ENCODE measurements around the gene CD58. TPM values are rescaled to one million over a fixed set of nuclear protein-coding genes. Genes with fewer than 3 reads are reported as not detected.

The CD58 gene
- total and polyA plus RNA-seq, 9 donors = 5.2 to 14.4 (median 6.8) TPM

- no peaks in the 10 kb centered on the region for H3K27me3 ChIP-seq
- no peaks in the 10 kb centered on the region for H3K9me3 ChIP-seq
- no peaks in the 10 kb centered on the region for H3K36me3 ChIP-seq
- intact Hi-C loops (cut with DNase I) = loop anchor here in 2 of 4 donors (5.0 kb wide), 2 partner anchors 350 to 365 kb away; no protein-coding TSS in a partner anchor
- DNase-seq = no peak
- H3K4me3 ChIP-seq = no peak overlapping the region
- WGBS, 3 donors = 83 to 92% (median 90%) methylated on average over 2 of the region's 2 CpGs
- TF ChIP-seq EP300 (IDR thresholded peaks at IDR 0.05) (no peak), POLR2A (IDR thresholded peaks at IDR 0.05) (no peak), CTCF (IDR thresholded peaks at IDR 0.05) (no peak)
- no peak overlapping the region for H3K27ac ChIP-seq
- H3K4me1 ChIP-seq (ENCODE audit: insufficient read depth) = no peaks in the 10 kb centered on the region
These were observed 73.9 kb downstream of the CD58 start for GRCh38 chr1:116496898-116497297.

GRCh38 chr1:116496380-116496779 is 74.4 kb downstream of the CD58 start:
- H3K27ac ChIP-seq = no peak overlapping the region
- DNase-seq = no peak
- no peak overlapping the region for H3K4me3 ChIP-seq
- TF ChIP-seq POLR2A (IDR thresholded peaks at IDR 0.05) (no peak), EP300 (IDR thresholded peaks at IDR 0.05) (no peak), CTCF (IDR thresholded peaks at IDR 0.05) (no peak)
- H3K9me3 ChIP-seq = no peaks in the 10 kb centered on the region
- H3K36me3 ChIP-seq = no peaks in the 10 kb centered on the region
- intact Hi-C loops (cut with DNase I) = loop anchor here in 2 of 4 donors (5.0 kb wide), 2 partner anchors 349 to 364 kb away; no protein-coding TSS in a partner anchor
- no peaks in the 10 kb centered on the region for H3K27me3 ChIP-seq
- WGBS, 3 donors = 84 to 92% (median 86%) methylated on average over 3 of the region's 3 CpGs
- H3K4me1 ChIP-seq (ENCODE audit: insufficient read depth) = no peaks in the 10 kb centered on the region

GRCh38 chr1:116495535-116495934 is 75.3 kb downstream of the CD58 start:
- no peak overlapping the region for H3K4me3 ChIP-seq
- no peaks in the 10 kb centered on the region for H3K4me1 ChIP-seq (ENCODE audit: insufficient read depth)
- no peaks in the 10 kb centered on the region for H3K36me3 ChIP-seq
- 51 to 64% (median 62%) methylated on average over 4 of the region's 4 CpGs for WGBS, 3 donors
- no peaks in the 10 kb centered on the region for H3K9me3 ChIP-seq
- no peak overlapping the region for H3K27ac ChIP-seq
- H3K27me3 ChIP-seq = no peaks in the 10 kb centered on the region
- TF ChIP-seq EP300 (IDR thresholded peaks at IDR 0.05) (no peak), CTCF (IDR thresholded peaks at IDR 0.05) (no peak), POLR2A (IDR thresholded peaks at IDR 0.05) (no peak)
- no peak for DNase-seq
- intact Hi-C loops (cut with DNase I) = loop anchor here in 2 of 4 donors (5.0 kb wide), 2 partner anchors 348 to 363 kb away; no protein-coding TSS in a partner anchor

DNA sequence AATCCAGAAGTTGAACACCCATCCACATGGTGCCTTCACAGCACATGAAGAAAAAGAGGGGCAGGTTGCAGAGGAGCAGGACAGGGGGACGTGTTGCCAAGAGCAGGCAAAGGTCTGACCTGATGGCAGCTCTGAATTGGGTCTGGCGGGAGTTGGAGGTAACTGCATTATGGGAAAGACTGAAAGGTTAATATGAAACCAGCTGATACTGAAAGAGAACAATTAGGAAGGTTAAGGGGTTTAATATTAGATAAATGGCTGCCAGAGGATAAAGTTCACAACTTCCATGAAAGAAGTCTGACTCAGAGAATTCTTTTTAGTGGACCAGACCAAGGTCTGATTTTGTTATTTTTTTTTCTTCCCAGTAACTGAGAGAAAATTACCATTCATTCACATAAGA is 76.1 kb downstream of the CD58 start:
- WGBS, 3 donors = 63 to 74% (median 71%) methylated on average over 2 of the region's 2 CpGs
- Histone ChIP-seq H3K27me3 (no peaks in the 10 kb centered on the region), H3K9me3 (no peaks in the 10 kb centered on the region), H3K36me3 (no peaks in the 10 kb centered on the region), H3K4me1 (ENCODE audit: insufficient read depth) (no peaks in the 10 kb centered on the region), H3K4me3 (no peak overlapping the region), H3K27ac (no peak overlapping the region)
- TF ChIP-seq POLR2A (IDR thresholded peaks at IDR 0.05) = no peak
- TF ChIP-seq EP300 (IDR thresholded peaks at IDR 0.05) = no peak
- TF ChIP-seq CTCF (IDR thresholded peaks at IDR 0.05) = no peak
- intact Hi-C loops (cut with DNase I) = loop anchor here in 3 of 4 donors (5.0 kb wide), 2 partner anchors 347 to 362 kb away; no protein-coding TSS in a partner anchor
- no peak for DNase-seq

Measured in ovary (tissue), 9 donors.